ENCODE measurements around the gene FAM120A. TPM values are rescaled to one million over a fixed set of nuclear protein-coding genes. Genes with fewer than 3 reads are reported as not detected.

The FAM120A gene
- total RNA-seq, 1 experiment from 2014 or later = 53.3 TPM

DNA sequence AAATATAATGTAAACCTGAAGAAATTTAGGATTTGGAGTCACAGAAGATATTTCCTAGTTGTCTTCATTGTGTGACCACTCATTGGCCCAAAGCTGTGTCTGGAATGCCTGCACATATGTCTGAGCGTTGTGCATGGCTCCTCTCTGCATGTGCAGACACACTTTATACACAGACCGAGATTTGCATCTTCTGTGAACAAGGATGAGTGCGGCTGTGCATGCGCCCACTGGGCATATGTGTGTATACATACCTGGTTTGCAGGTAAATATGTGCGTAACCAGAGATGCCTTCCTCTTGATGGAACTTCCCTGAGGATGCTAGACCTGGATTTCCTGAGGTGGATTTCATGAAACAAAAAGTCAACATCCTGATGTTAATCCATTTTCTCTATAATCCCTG, 144.0 kb downstream of the FAM120A start:
- Mint-ChIP-seq H3K9me3 (no peaks in the 10 kb centered on the region), H3K27ac (peak overlapping the region; percentile 19; the same call in 1 of the 2 replicates), H3K27me3 (ENCODE audit: low read depth) (no peaks in the 10 kb centered on the region), H3K36me3 (no peaks in the 10 kb centered on the region), H3K4me3 (no peak overlapping the region), H3K4me1 (peaks cover 52% of the 10 kb centered on the region)
- ATAC-seq = no peak
- TF ChIP-seq ATF1 (CRISPR knock-in tag; IDR thresholded peaks at IDR 0.05) = no peak
- TF ChIP-seq FOXJ3 (CRISPR knock-in tag; IDR thresholded peaks at IDR 0.05; ENCODE audit: borderline replicate concordance) = no peak
- no peak for TF ChIP-seq HMGA2 (CRISPR knock-in tag; IDR thresholded peaks at IDR 0.05)
- TF ChIP-seq NFATC4 (CRISPR knock-in tag; IDR thresholded peaks at IDR 0.05) = no peak
- TF ChIP-seq FOXK1 (CRISPR knock-in tag; IDR thresholded peaks at IDR 0.05) = no peak
- no peak for TF ChIP-seq PRRX2 (CRISPR knock-in tag; IDR thresholded peaks at IDR 0.05)
- no peak for TF ChIP-seq SMAD3 (CRISPR knock-in tag; IDR thresholded peaks at IDR 0.05; ENCODE audit: borderline replicate concordance)
- TF ChIP-seq, protein P1, sequence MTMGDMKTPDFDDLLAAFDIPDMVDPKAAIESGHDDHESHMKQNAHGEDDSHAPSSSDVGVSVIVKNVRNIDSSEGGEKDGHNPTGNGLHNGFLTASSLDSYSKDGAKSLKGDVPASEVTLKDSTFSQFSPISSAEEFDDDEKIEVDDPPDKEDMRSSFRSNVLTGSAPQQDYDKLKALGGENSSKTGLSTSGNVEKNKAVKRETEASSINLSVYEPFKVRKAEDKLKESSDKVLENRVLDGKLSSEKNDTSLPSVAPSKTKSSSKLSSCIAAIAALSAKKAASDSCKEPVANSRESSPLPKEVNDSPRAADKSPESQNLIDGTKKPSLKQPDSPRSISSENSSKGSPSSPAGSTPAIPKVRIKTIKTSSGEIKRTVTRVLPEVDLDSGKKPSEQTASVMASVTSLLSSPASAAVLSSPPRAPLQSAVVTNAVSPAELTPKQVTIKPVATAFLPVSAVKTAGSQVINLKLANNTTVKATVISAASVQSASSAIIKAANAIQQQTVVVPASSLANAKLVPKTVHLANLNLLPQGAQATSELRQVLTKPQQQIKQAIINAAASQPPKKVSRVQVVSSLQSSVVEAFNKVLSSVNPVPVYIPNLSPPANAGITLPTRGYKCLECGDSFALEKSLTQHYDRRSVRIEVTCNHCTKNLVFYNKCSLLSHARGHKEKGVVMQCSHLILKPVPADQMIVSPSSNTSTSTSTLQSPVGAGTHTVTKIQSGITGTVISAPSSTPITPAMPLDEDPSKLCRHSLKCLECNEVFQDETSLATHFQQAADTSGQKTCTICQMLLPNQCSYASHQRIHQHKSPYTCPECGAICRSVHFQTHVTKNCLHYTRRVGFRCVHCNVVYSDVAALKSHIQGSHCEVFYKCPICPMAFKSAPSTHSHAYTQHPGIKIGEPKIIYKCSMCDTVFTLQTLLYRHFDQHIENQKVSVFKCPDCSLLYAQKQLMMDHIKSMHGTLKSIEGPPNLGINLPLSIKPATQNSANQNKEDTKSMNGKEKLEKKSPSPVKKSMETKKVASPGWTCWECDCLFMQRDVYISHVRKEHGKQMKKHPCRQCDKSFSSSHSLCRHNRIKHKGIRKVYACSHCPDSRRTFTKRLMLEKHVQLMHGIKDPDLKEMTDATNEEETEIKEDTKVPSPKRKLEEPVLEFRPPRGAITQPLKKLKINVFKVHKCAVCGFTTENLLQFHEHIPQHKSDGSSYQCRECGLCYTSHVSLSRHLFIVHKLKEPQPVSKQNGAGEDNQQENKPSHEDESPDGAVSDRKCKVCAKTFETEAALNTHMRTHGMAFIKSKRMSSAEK (CRISPR knock-in tag; IDR thresholded peaks at IDR 0.05; ENCODE audit: borderline replicate concordance) = no peak
- ChIA-PET CTCF (no interaction called here), POLR2A (interaction anchor here (0.6 kb wide), 1 partner anchor 811 kb away, joined by 6 read pairs; no protein-coding TSS in a partner anchor)
- no peak for DNase-seq (ENCODE audit: low spot score)

DNA sequence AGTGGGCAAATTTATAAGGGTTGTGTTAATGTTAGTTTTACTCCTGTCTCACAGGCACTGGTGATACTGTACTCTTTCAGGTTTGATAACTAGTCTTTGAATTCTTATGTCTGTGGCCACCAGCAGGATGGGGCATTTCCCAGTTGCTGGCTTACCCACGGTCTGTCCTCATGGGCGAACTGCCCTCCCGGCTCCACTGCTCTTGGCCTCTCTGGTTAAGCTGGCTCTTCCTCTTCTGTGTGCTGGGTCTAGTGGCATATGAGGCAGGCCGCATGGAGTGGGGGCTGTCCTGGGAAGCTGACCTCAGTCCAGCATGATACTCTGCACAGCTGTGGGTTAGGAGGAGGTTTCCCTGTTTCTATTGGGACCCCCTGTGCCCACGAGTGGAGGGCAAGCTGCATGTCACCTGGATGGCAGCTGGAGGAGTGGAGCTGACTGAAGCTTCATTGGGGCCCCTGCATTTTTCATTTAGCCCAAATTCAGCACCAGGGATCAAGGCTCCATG, 144.4 kb downstream of the FAM120A start:
- H3K36me3 Mint-ChIP-seq = no peaks in the 10 kb centered on the region
- TF ChIP-seq, protein P2, sequence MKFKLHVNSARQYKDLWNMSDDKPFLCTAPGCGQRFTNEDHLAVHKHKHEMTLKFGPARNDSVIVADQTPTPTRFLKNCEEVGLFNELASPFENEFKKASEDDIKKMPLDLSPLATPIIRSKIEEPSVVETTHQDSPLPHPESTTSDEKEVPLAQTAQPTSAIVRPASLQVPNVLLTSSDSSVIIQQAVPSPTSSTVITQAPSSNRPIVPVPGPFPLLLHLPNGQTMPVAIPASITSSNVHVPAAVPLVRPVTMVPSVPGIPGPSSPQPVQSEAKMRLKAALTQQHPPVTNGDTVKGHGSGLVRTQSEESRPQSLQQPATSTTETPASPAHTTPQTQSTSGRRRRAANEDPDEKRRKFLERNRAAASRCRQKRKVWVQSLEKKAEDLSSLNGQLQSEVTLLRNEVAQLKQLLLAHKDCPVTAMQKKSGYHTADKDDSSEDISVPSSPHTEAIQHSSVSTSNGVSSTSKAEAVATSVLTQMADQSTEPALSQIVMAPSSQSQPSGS (CRISPR knock-in tag; IDR thresholded peaks at IDR 0.05; ENCODE audit: borderline replicate concordance, low read depth) = no peak
- TF ChIP-seq, protein P3, sequence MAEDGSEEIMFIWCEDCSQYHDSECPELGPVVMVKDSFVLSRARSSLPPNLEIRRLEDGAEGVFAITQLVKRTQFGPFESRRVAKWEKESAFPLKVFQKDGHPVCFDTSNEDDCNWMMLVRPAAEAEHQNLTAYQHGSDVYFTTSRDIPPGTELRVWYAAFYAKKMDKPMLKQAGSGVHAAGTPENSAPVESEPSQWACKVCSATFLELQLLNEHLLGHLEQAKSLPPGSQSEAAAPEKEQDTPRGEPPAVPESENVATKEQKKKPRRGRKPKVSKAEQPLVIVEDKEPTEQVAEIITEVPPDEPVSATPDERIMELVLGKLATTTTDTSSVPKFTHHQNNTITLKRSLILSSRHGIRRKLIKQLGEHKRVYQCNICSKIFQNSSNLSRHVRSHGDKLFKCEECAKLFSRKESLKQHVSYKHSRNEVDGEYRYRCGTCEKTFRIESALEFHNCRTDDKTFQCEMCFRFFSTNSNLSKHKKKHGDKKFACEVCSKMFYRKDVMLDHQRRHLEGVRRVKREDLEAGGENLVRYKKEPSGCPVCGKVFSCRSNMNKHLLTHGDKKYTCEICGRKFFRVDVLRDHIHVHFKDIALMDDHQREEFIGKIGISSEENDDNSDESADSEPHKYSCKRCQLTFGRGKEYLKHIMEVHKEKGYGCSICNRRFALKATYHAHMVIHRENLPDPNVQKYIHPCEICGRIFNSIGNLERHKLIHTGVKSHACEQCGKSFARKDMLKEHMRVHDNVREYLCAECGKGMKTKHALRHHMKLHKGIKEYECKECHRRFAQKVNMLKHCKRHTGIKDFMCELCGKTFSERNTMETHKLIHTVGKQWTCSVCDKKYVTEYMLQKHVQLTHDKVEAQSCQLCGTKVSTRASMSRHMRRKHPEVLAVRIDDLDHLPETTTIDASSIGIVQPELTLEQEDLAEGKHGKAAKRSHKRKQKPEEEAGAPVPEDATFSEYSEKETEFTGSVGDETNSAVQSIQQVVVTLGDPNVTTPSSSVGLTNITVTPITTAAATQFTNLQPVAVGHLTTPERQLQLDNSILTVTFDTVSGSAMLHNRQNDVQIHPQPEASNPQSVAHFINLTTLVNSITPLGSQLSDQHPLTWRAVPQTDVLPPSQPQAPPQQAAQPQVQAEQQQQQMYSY (CRISPR knock-in tag; IDR thresholded peaks at IDR 0.05) = no peak
- TF ChIP-seq, protein P4, sequence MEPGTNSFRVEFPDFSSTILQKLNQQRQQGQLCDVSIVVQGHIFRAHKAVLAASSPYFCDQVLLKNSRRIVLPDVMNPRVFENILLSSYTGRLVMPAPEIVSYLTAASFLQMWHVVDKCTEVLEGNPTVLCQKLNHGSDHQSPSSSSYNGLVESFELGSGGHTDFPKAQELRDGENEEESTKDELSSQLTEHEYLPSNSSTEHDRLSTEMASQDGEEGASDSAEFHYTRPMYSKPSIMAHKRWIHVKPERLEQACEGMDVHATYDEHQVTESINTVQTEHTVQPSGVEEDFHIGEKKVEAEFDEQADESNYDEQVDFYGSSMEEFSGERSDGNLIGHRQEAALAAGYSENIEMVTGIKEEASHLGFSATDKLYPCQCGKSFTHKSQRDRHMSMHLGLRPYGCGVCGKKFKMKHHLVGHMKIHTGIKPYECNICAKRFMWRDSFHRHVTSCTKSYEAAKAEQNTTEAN (CRISPR knock-in tag; IDR thresholded peaks at IDR 0.05) = no peak
- TF ChIP-seq, protein P5, sequence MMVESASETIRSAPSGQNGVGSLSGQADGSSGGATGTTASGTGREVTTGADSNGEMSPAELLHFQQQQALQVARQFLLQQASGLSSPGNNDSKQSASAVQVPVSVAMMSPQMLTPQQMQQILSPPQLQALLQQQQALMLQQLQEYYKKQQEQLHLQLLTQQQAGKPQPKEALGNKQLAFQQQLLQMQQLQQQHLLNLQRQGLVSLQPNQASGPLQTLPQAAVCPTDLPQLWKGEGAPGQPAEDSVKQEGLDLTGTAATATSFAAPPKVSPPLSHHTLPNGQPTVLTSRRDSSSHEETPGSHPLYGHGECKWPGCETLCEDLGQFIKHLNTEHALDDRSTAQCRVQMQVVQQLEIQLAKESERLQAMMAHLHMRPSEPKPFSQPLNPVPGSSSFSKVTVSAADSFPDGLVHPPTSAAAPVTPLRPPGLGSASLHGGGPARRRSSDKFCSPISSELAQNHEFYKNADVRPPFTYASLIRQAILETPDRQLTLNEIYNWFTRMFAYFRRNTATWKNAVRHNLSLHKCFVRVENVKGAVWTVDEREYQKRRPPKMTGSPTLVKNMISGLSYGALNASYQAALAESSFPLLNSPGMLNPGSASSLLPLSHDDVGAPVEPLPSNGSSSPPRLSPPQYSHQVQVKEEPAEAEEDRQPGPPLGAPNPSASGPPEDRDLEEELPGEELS (CRISPR knock-in tag; IDR thresholded peaks at IDR 0.05) = no peak
- no peak for TF ChIP-seq JAZF1 (CRISPR knock-in tag; IDR thresholded peaks at IDR 0.05)
- no peak for TF ChIP-seq GTF2I (CRISPR knock-in tag; conservative IDR thresholded peaks at IDR 0.05)
- TF ChIP-seq, protein P6, sequence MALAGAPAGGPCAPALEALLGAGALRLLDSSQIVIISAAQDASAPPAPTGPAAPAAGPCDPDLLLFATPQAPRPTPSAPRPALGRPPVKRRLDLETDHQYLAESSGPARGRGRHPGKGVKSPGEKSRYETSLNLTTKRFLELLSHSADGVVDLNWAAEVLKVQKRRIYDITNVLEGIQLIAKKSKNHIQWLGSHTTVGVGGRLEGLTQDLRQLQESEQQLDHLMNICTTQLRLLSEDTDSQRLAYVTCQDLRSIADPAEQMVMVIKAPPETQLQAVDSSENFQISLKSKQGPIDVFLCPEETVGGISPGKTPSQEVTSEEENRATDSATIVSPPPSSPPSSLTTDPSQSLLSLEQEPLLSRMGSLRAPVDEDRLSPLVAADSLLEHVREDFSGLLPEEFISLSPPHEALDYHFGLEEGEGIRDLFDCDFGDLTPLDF (CRISPR knock-in tag; IDR thresholded peaks at IDR 0.05) = no peak
- no peak for TF ChIP-seq SMAD3 (CRISPR knock-in tag; IDR thresholded peaks at IDR 0.05; ENCODE audit: borderline replicate concordance)
- no peak for TF ChIP-seq CREB1 (CRISPR knock-in tag; IDR thresholded peaks at IDR 0.05)
- no peak for TF ChIP-seq NFE2L1 (CRISPR knock-in tag; IDR thresholded peaks at IDR 0.05)
- no peak for TF ChIP-seq RELA (CRISPR knock-in tag; IDR thresholded peaks at IDR 0.05; ENCODE audit: borderline replicate concordance)
- TF ChIP-seq NFATC4 (CRISPR knock-in tag; IDR thresholded peaks at IDR 0.05) = no peak
- TF ChIP-seq, protein P7, sequence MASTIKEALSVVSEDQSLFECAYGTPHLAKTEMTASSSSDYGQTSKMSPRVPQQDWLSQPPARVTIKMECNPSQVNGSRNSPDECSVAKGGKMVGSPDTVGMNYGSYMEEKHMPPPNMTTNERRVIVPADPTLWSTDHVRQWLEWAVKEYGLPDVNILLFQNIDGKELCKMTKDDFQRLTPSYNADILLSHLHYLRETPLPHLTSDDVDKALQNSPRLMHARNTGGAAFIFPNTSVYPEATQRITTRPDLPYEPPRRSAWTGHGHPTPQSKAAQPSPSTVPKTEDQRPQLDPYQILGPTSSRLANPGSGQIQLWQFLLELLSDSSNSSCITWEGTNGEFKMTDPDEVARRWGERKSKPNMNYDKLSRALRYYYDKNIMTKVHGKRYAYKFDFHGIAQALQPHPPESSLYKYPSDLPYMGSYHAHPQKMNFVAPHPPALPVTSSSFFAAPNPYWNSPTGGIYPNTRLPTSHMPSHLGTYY (CRISPR knock-in tag; IDR thresholded peaks at IDR 0.05) = no peak

More for the DNA sequence above, 144.4 kb downstream of the FAM120A start:
- H3K9me3 Mint-ChIP-seq = no peaks in the 10 kb centered on the region
- H3K4me1 Mint-ChIP-seq = peaks cover 56% of the 10 kb centered on the region
- H3K27ac Mint-ChIP-seq = peak overlapping the region; percentile 19; the same call in 1 of the 2 replicates
- ATAC-seq = no peak
- no peak overlapping the region for H3K4me3 Mint-ChIP-seq
- POLR2A ChIA-PET = interaction anchor here (0.6 kb wide), 1 partner anchor 812 kb away, joined by 6 read pairs; no protein-coding TSS in a partner anchor
- CTCF ChIA-PET = no interaction called here
- no peaks in the 10 kb centered on the region for H3K27me3 Mint-ChIP-seq (ENCODE audit: low read depth)
- no peak for DNase-seq (ENCODE audit: low spot score)

Measured in WTC11 (cell line).